Measurements from ENCODE around the gene OLFM1.

The OLFM1 gene

GRCh38 chr9:135135929-135136315 lies 48.5 kb downstream of the OLFM1 start:
- Histone ChIP-seq H3K4me1 (no peaks in the 10 kb centered on the region), H2AFZ (no peak overlapping the region), H3K4me3 (ENCODE audit: low read depth, low read length) (no peak overlapping the region), H3K9ac (no peak overlapping the region), H3K36me3 (ENCODE audit: control insufficient read depth, insufficient read depth, low read length) (no peaks in the 10 kb centered on the region), H3K27me3 (ENCODE audit: control insufficient read depth, insufficient read depth, low read length) (no peaks in the 10 kb centered on the region), H3K79me2 (no peaks in the 10 kb centered on the region), H3K4me2 (ENCODE audit: low read length) (no peak overlapping the region), H3K27ac (no peak overlapping the region), H3K9me3 (ENCODE audit: control insufficient read depth, low read length) (no peaks in the 10 kb centered on the region)
- TF ChIP-seq CTCF (IDR thresholded peaks at IDR 0.05): no peak

GRCh38 chr9:135136481-135136880 lies 49.0 kb downstream of the OLFM1 start:
- Histone ChIP-seq H2AFZ (no peak overlapping the region), H3K9me3 (ENCODE audit: control insufficient read depth, low read length) (no peaks in the 10 kb centered on the region), H3K27ac (no peak overlapping the region), H3K36me3 (ENCODE audit: control insufficient read depth, insufficient read depth, low read length) (no peaks in the 10 kb centered on the region), H3K4me3 (ENCODE audit: low read depth, low read length) (no peak overlapping the region), H3K27me3 (ENCODE audit: control insufficient read depth, insufficient read depth, low read length) (no peaks in the 10 kb centered on the region), H3K4me1 (no peaks in the 10 kb centered on the region), H3K79me2 (no peaks in the 10 kb centered on the region), H3K9ac (no peak overlapping the region), H3K4me2 (ENCODE audit: low read length) (no peak overlapping the region)
- no peak for TF ChIP-seq CTCF (IDR thresholded peaks at IDR 0.05)

GRCh38 chr9:135136991-135137832 lies 49.7 kb downstream of the OLFM1 start:
- no peak overlapping the region for H3K9ac ChIP-seq
- no peak overlapping the region for H2AFZ ChIP-seq
- no peaks in the 10 kb centered on the region for H3K4me1 ChIP-seq
- no peaks in the 10 kb centered on the region for H3K36me3 ChIP-seq (ENCODE audit: control insufficient read depth, insufficient read depth, low read length)
- H3K27ac ChIP-seq: no peak overlapping the region
- no peak overlapping the region for H3K4me2 ChIP-seq (ENCODE audit: low read length)
- H3K4me3 ChIP-seq (ENCODE audit: low read depth, low read length): no peak overlapping the region
- H3K27me3 ChIP-seq (ENCODE audit: control insufficient read depth, insufficient read depth, low read length): no peaks in the 10 kb centered on the region
- no peaks in the 10 kb centered on the region for H3K79me2 ChIP-seq
- H3K9me3 ChIP-seq (ENCODE audit: control insufficient read depth, low read length): no peaks in the 10 kb centered on the region
- no peak for TF ChIP-seq CTCF (IDR thresholded peaks at IDR 0.05)

- no peak overlapping the region for H3K4me3 ChIP-seq (ENCODE audit: low read depth, low read length)
- no peaks in the 10 kb centered on the region for H3K9me3 ChIP-seq (ENCODE audit: control insufficient read depth, low read length)
- no peaks in the 10 kb centered on the region for H3K4me1 ChIP-seq
- no peak overlapping the region for H3K4me2 ChIP-seq (ENCODE audit: low read length)
- H3K36me3 ChIP-seq (ENCODE audit: control insufficient read depth, insufficient read depth, low read length): no peaks in the 10 kb centered on the region
- no peak overlapping the region for H3K9ac ChIP-seq
- H3K27ac ChIP-seq: no peak overlapping the region
- no peak overlapping the region for H2AFZ ChIP-seq
- no peak for TF ChIP-seq CTCF (IDR thresholded peaks at IDR 0.05)
- no peaks in the 10 kb centered on the region for H3K79me2 ChIP-seq
- H3K27me3 ChIP-seq (ENCODE audit: control insufficient read depth, insufficient read depth, low read length): no peaks in the 10 kb centered on the region
Measured at GRCh38 chr9:135138078-135138855, 50.8 kb downstream of the OLFM1 start.
